Measurements from ENCODE around the gene KRT35. TPM values are rescaled to one million over a fixed set of nuclear protein-coding genes. Genes with fewer than 3 reads are reported as not detected.

The KRT35 gene
- total and polyA plus RNA-seq, 8 donors, result not detected

DNA sequence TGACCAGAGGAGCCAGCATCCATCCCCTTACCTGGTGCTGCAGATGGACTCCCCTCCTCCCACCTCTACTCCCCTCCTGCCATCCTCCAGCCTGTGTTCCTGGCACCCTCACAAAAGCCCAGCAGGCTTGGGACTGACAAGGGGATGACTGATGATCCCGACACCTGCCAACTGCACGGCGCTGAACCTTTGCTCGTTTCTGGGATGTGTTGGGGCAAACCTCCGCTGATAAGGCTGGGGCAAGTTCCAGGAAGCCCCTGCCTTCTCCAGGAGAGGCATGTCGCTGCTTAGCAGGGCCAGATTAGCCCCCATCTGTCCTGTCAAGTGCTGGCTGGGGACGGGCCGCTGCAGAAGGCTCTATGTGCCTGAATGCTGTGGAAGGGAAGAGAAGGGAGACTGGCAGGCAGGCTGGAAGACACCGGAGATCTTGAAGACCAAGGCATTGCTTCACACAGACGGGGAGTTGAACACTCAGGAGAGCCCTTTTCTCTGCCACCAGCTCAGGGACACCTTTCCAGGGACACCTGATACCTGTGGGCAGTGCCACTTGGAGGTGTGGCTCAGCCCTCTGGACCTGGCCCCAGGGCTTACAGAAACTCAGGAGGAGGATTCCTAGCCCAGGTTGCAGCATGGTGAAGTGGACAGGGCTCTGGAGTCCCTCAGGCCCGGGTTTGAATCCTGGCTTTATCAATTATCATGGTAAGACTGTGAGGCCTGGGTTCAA lies 38.7 kb upstream of the KRT35 start:
- H3K27ac ChIP-seq, result no peak overlapping the region
- intact Hi-C loops (cut with DNase I; ENCODE audit: low total_unique reads), result no loop called here
- peak in 1 of 2 donors; percentile 81 for DNase-seq
- H3K9me3 ChIP-seq, result no peaks in the 10 kb centered on the region
- H3K27me3 ChIP-seq, result peaks cover 0 to 22% (median 0%) of the 10 kb centered on the region in 3 donors
- H3K36me3 ChIP-seq, result peaks cover 0 to 12% (median 11%) of the 10 kb centered on the region in 4 donors
- WGBS, 5 donors, result 31 to 50% (median 41%) methylated on average over 8 to 11 of the region's 11 CpGs
- H3K4me1 ChIP-seq, result peaks cover 4 to 40% (median 27%) of the 10 kb centered on the region in 4 donors
- TF ChIP-seq, protein P1, sequence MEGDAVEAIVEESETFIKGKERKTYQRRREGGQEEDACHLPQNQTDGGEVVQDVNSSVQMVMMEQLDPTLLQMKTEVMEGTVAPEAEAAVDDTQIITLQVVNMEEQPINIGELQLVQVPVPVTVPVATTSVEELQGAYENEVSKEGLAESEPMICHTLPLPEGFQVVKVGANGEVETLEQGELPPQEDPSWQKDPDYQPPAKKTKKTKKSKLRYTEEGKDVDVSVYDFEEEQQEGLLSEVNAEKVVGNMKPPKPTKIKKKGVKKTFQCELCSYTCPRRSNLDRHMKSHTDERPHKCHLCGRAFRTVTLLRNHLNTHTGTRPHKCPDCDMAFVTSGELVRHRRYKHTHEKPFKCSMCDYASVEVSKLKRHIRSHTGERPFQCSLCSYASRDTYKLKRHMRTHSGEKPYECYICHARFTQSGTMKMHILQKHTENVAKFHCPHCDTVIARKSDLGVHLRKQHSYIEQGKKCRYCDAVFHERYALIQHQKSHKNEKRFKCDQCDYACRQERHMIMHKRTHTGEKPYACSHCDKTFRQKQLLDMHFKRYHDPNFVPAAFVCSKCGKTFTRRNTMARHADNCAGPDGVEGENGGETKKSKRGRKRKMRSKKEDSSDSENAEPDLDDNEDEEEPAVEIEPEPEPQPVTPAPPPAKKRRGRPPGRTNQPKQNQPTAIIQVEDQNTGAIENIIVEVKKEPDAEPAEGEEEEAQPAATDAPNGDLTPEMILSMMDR (IDR thresholded peaks at IDR 0.05), result no peak
- TF ChIP-seq POLR2AphosphoS5 (IDR thresholded peaks at IDR 0.05), result no peak
- no peak for TF ChIP-seq POLR2A (IDR thresholded peaks at IDR 0.05)
- H3K4me3 ChIP-seq, result no peak overlapping the region

DNA sequence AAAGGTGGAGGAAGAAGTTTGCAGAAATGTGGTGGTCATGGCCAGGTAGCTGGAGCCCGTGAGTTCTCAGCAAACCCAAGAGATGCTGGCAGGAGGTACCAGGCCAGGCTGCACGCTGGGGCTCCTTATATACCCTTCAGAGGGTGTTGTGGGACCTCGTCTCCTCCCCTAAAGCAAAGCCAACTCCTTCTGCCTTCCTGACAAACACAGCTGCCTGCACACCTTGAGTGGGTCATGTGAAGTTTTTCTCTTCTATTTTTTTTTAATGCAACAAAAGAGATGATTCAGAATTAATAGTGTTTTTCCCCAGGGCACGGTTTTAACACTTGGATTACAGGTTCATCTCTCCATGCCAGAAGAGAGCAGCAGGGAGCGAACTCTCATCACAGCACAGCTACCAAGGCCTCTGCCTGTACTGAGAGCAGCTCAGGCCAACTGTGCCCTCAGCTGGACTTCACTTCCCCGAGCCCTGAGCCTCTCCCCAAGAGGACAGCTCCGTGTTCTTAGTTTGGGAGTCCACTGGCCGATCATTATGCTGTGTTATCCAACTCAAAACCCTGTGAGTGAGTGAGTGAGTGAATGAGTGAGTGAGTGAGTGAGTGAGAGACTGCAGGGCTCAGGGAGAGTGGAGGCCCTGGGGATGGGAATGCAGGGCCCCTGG lies 38.0 kb upstream of the KRT35 start, which contains the start of gene KRT15:
KRT15 (minus strand) TSS at position 102 of the 661 bp plus-strand sequence; CDS start at position 39, 63 bp downstream.
- H3K36me3 ChIP-seq, result peaks cover 0 to 5% (median 4%) of the 10 kb centered on the region in 4 donors
- 58 to 67% (median 61%) methylated on average over 7 to 8 of the region's 8 CpGs for WGBS, 5 donors
- H3K4me3 ChIP-seq, result no peak within 1 kb of the TSS
- no peak within 1 kb of the TSS for H3K27ac ChIP-seq
- TF ChIP-seq EP300 (IDR thresholded peaks at IDR 0.05) (no peak), POLR2AphosphoS5 (IDR thresholded peaks at IDR 0.05) (no peak), POLR2A (IDR thresholded peaks at IDR 0.05) (no peak)
- TF ChIP-seq, protein P1 (IDR thresholded peaks at IDR 0.05), result no peak
- no peaks in the 10 kb centered on the region for H3K9me3 ChIP-seq
- intact Hi-C loops (cut with DNase I; ENCODE audit: low total_unique reads), result no loop called here
- peaks cover 4 to 33% (median 24%) of the 10 kb centered on the region in 4 donors for H3K4me1 ChIP-seq
- peaks cover 0 to 22% (median 0%) of the 10 kb centered on the region in 3 donors for H3K27me3 ChIP-seq
- DNase-seq, result no peak

DNA sequence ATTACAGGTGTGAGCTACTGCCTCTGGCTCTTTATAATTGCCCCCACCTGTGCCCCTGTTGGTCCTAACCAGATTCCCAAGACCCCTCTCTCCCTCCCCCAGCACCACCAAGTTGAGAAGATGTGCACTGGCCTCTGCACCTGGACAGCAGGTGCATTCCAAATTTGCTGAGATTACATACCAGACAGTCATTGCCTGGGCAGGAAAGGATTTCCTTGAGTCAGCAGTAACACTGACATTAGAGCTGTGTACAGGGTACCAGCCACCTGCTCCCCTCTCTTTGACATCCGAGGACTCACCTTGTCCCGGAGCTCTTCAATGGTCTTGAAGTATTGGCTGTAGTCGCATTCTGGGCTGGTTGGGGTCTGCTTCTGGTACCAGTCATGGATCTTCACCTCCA lies 37.1 kb upstream of the KRT35 start:
- no peak overlapping the region for H3K27ac ChIP-seq
- H3K36me3 ChIP-seq, result no peaks in the 10 kb centered on the region
- intact Hi-C loops (cut with DNase I; ENCODE audit: low total_unique reads), result no loop called here
- 83 to 91% (median 86%) methylated on average over 3 of the region's 3 CpGs for WGBS, 5 donors
- no peaks in the 10 kb centered on the region for H3K9me3 ChIP-seq
- peaks cover 0 to 22% (median 0%) of the 10 kb centered on the region in 3 donors for H3K27me3 ChIP-seq
- no peak overlapping the region for H3K4me3 ChIP-seq
- H3K4me1 ChIP-seq, result peaks cover 4 to 24% (median 20%) of the 10 kb centered on the region in 4 donors
- TF ChIP-seq, protein P1 (IDR thresholded peaks at IDR 0.05), result no peak
- TF ChIP-seq POLR2AphosphoS5 (IDR thresholded peaks at IDR 0.05), result no peak
- no peak for TF ChIP-seq POLR2A (IDR thresholded peaks at IDR 0.05)
- TF ChIP-seq EP300 (IDR thresholded peaks at IDR 0.05), result no peak
- no peak for DNase-seq

DNA sequence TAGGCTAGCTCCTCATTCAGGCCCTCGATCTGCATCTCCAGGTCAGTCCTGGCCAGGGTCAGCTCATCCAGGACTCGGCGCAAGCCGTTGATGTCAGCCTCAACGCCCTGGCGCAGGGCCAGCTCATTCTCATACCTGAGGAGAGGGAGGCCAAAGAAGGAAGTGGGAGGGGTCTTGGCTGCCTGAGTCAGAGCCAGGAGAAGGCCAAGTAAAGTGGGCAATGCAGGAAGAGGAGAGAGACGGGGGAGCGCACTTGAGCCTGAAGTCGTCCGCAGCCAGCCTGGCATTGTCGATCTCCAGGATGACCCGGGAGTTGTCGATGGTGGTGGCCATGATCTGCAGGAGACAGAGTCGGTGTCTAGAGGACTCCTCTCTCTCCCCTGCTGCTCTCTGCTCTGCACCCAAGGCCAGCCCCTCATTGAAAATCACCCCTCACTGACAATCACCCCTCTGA lies 35.9 kb upstream of the KRT35 start:
- intact Hi-C loops (cut with DNase I; ENCODE audit: low total_unique reads), result no loop called here
- Histone ChIP-seq H3K4me3 (no peak overlapping the region), H3K36me3 (no peaks in the 10 kb centered on the region), H3K27ac (no peak overlapping the region), H3K9me3 (no peaks in the 10 kb centered on the region), H3K27me3 (peaks cover 0 to 22% (median 0%) of the 10 kb centered on the region in 3 donors), H3K4me1 (peaks cover 0 to 12% (median 9%) of the 10 kb centered on the region in 4 donors)
- no peak for DNase-seq
- TF ChIP-seq POLR2AphosphoS5 (IDR thresholded peaks at IDR 0.05) (no peak), POLR2A (IDR thresholded peaks at IDR 0.05) (no peak)
- TF ChIP-seq, protein P1 (IDR thresholded peaks at IDR 0.05), result no peak
- 72 to 92% (median 89%) methylated on average over 12 to 14 of the region's 14 CpGs for WGBS, 5 donors

Measured in stomach (tissue), 9 donors.